Renal pelvis (tissue), 3 donors: ENCODE results near the gene HDGFL3. TPM values are rescaled to one million over a fixed set of nuclear protein-coding genes. Genes with fewer than 3 reads are reported as not detected.

Experiments
- polyA plus RNA-seq, 3 donors: library from polyadenylated mRNA; unstranded; fragments of 120-200 nt; gene quantifications; one replicate each; pipeline ENCODE4 v1.2.1, GENCODE V29; 2013; ENCODE audit not compliant: insufficient read length in 3 of 3

HDGFL3 gene
- polyA plus RNA-seq, 3 donors, result 77.1 to 95.1 (median 81.2) TPM

Other genes starting within 250 kb of the HDGFL3 start
- gene RAMAC, start 221.6 kb downstream of the HDGFL3 start, polyA plus RNA-seq, result 10 to 100 TPM; 37.2 to 43.2 (median 41.0) TPM
- 10 to 100 TPM; 24.8 to 32.9 (median 31.7) TPM for gene C15orf40, start 196.2 kb downstream of the HDGFL3 start, polyA plus RNA-seq
- gene BTBD1, start 140.6 kb downstream of the HDGFL3 start, polyA plus RNA-seq, result 10 to 100 TPM; 60.2 to 65.3 (median 62.6) TPM
- 1 to 10 TPM; 2.0 to 2.6 (median 2.6) TPM for gene TM6SF1, start 100.2 kb downstream of the HDGFL3 start, polyA plus RNA-seq
- under 1 TPM; 0.17 to 0.26 (median 0.21) TPM for gene BNC1, start 76.8 kb upstream of the HDGFL3 start, polyA plus RNA-seq
- 10 to 100 TPM; 10.3 to 10.7 (median 10.4) TPM for gene SH3GL3, start 239.5 kb upstream of the HDGFL3 start, polyA plus RNA-seq